NCI-H1930 (cell line): ENCODE measurements around the gene ITGB3.

ENCODE experiments used
- DNase-seq, 2 experiments: peaks; one replicate each; lab custom pipeline; 2025; lab: John Stamatoyannopoulos, UW

Gene ITGB3

GRCh38 chr17:47338026-47338425 lies 84.4 kb downstream of the ITGB3 start:
- DNase-seq: no peak

GRCh38 chr17:47352848-47353247 lies 99.2 kb downstream of the ITGB3 start:
- no peak for DNase-seq

GRCh38 chr17:47358652-47359051 lies 105.0 kb downstream of the ITGB3 start:
- no peak for DNase-seq
